Activated T-helper 1 cell treated with Interleukin-2 at 50 U/mL for 16 hours (primary cell): ENCODE results near the gene RB1.
"Not testable (repeated sequence)": the region's sequence is repeated elsewhere in the genome, so short reads cannot be mapped to it uniquely, and the experiment has no call there.

Experiments used
- DNase-seq: peaks from one replicate; pipeline ENCODE4 v3.0.0-alpha.2; 2020; ENCODE audit warnings: low read depth

RB1 gene

DNA sequence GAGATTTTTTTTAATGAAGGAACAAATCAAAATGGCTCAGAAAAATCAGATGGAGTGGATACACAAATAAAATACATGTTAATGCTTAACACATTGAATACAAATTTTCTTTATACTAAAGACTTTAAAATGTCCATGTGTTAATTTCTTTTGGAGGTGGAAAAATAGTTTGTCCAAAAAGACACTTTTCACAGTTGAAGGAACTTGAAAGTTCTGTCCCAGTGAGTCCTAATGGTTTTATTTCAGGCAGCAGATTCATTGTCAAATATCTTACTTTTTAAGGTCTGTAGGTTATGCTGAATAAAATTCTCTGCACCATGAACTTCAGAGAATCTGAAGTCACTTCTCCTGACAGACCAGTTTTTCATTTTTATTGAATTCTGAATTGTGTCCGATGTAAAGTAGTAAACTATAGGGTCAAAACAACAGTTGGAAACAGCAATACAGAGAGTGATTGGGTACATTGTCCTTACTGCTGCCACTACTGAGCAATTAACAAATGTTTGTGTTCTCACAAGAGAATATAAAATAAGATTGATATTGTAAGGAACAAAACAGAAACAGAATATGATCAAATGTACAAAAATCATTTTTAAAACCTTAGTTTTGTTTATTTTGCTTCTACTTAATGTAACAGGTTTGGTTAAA, 107.7 kb downstream of the RB1 start:
- DNase-seq = no peak

DNA sequence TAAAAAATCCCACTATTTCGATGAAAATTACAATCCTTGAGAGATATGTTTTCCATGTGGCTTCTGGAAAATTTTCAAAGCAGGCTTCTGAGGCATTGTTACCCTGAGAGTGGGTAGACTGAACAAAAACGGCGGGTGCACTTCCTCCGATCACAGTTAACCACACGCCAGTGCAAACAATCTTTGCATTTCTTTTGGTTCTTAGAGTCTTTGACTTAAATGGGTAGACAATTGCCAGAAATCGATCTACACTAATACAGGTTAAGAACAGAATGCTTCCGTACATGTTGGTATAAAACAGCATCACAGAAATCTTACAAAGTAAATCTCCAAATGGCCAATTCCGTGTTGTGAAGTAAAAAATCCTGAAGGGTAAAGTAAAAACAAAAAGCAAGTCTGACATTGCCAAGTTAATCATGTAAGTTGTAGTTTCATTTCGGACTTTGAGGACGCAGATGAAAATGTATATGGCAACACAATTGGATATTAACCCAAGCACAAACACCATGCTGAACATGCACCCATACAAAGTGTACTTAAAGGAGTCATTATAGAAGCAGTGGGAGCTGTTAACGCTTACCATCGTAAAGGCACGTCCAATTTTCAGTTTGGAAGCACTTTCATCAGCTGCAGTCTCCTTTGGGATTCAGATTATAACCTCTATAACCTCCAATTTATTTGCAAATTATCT, 108.4 kb downstream of the RB1 start:
- peak; percentile 13 for DNase-seq

GRCh38 chr13:48412881-48413351, 109.4 kb downstream of the RB1 start, which contains the start of gene LPAR6:
LPAR6 (minus strand) TSS chr13:48413113; CDS start chr13:48412423, 690 bp downstream.
- no peak for DNase-seq

GRCh38 chr13:48414501-48414900, 111.0 kb downstream of the RB1 start:
- no peak for DNase-seq

DNA sequence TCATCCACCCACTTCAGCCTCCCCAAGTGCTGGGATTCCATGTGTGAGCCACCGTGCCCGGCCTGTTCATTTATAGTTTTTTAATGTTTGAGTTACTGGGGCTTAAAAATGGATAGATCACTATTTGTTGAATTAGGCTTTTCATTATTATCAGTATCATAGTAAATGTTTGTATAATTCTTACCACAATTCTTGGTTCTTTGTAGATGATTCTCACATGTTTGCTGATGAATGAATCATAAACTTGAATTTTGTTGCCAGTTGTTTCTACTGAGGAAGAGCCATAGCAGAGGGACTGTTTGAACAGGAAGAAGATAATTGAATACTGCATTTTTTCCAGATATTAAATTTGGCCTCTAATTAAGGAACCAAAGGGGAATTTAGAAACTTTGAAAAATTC, 112.0 kb downstream of the RB1 start:
- no peak for DNase-seq

- not testable (repeated sequence) for DNase-seq
Observed at GRCh38 chr13:48422003-48422402, 118.5 kb downstream of the RB1 start.

DNA sequence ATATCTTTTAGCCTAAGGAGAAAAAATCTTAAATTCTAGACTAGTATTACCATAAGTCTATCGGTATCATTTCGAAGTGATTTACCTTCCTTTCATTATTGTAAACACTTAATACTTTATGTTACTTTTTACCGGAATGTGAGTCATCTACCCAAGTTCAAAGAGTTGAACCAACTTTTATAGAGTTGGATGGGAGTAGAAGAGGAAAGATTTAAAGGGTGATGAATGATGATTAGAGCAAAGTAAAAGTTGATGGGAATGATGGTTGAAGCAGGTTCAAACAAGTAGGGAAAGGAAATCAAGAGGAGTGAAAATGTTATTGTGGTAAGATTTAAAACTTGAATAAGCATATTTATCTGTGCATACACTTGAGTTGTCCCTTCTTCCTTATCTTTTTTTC, 120.7 kb downstream of the RB1 start:
- no peak for DNase-seq

DNA sequence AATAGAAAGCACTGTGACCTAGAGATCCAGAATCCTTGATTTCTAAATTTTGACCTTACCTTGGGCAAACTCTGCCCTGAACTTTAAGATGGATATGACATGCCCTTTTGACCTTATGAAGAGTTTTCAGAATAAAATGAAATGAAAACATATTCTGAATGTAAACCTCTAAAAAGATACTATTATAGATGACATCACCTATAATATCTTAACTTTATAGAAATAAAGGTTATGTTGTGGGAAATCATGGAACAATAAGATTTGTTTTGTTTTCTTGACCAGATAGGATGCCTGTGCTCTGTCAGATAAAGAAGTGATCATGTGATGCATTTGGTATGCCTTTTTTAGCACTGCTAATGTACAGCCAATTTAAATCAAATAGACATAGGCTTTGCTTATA, 122.5 kb downstream of the RB1 start:
- DNase-seq = no peak

GRCh38 chr13:48426755-48427298, 123.3 kb downstream of the RB1 start:
- DNase-seq = not testable (repeated sequence)

GRCh38 chr13:48429036-48429435, 125.5 kb downstream of the RB1 start:
- DNase-seq = no peak

GRCh38 chr13:48429886-48430285, 126.3 kb downstream of the RB1 start:
- DNase-seq = no peak

GRCh38 chr13:48431431-48431830, 127.9 kb downstream of the RB1 start:
- no peak for DNase-seq

DNA sequence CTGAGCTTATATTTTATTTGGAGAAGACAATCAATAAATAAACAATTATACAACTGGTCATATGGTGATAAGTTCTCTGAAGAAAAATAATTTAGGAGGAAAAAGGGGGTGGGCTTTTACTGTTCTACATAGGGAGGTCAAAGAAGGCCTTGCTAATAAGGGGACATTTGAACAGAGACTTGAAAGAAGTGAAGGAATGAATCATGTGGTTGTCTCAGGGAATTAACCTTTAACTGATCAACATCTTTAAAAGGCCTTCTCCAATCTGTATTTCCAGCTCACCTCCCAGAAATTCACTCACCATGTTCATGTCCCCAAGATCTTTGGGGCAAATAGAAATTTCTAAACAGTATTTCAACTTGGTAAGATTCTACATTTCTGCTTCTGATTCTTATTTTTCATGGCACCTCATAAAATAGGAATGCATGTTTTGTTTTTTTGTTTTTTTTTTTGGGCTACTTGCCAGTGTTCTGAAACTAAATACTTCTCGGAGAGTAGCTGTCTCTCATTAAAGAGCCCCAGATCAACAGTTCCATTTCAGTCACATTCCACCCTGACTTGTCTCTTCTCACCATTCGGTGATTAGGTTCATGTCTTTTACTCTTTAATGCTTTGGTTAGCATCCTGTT, 128.6 kb downstream of the RB1 start:
- no peak for DNase-seq

GRCh38 chr13:48434200-48434599, 130.6 kb downstream of the RB1 start:
- DNase-seq = no peak

GRCh38 chr13:48436661-48437288, 133.2 kb downstream of the RB1 start:
- DNase-seq = no peak

- no peak for DNase-seq
Observed at GRCh38 chr13:48437371-48437770, 133.8 kb downstream of the RB1 start.

- DNase-seq = no peak
Observed at GRCh38 chr13:48443442-48444208, 140.1 kb downstream of the RB1 start.

- no peak for DNase-seq
Observed at GRCh38 chr13:48446464-48446863, 142.9 kb downstream of the RB1 start.

DNA sequence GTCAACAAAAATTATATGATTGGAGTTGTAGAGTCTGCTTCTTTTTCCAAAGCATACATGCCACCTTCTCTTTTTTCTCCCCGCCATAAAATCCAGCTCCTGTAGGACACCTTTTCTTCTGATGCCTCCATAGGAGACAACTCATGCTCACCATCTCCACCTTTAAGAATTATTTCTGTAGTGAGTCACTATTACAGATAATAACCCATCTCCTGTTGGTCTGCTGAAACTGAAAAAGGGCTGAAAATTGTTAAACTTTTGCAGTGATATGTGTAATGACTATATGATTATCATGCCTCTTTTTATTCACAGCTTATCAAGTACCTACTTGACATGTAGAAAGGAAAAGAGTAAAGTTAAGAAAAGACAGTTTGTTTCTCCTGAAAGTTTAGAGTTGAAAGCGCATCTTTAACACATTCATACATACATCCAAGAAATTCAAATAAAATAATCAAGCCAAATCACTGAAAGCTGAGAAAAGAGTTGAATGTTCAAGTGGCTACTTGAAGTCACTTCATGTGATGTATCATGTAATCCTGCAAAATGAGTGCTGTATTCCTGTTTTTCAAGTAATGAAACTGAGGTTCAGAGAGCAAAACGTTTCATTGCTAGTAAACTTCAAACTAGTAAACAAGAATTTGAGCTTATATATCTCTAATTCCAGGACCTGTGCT, 144.9 kb downstream of the RB1 start:
- no peak for DNase-seq

GRCh38 chr13:48448959-48449614, 145.5 kb downstream of the RB1 start:
- no peak for DNase-seq

- no peak for DNase-seq
Observed at GRCh38 chr13:48449656-48450055, 146.1 kb downstream of the RB1 start.
